Measurements from ENCODE around the gene TAF12. TPM values are rescaled to one million over a fixed set of nuclear protein-coding genes. Genes with fewer than 3 reads are reported as not detected.

TAF12 gene
- total RNA-seq, 1 experiment from 2014 or later: 28.4 TPM

- H3K27me3 ChIP-seq (ENCODE audit: insufficient read depth, low read depth): no peaks in the 10 kb centered on the region
- no peak for DNase-seq
- no peaks in the 10 kb centered on the region for H3K9me3 ChIP-seq (ENCODE audit: insufficient read depth, low read depth)
- no peak overlapping the region for H2AFZ ChIP-seq
- H3K36me3 ChIP-seq (ENCODE audit: low read depth): no peaks in the 10 kb centered on the region
- no peaks in the 10 kb centered on the region for H3K9me2 ChIP-seq (ENCODE audit: insufficient read depth)
- H3K4me2 ChIP-seq: no peak overlapping the region
- H3F3A ChIP-seq (ENCODE audit: insufficient read depth, low read depth): peaks cover 13% of the 10 kb centered on the region
- H3K4me3 ChIP-seq: no peak overlapping the region
- peaks cover 18% of the 10 kb centered on the region for H3K4me1 ChIP-seq (replicated peaks; ENCODE audit: insufficient read depth)
- no peak overlapping the region for H3K27ac ChIP-seq
- intact Hi-C loops (cut with micrococcal nuclease; ENCODE audit: unreplicated experiment): loop anchor here (5.0 kb wide), 2 partner anchors 53 to 748 kb away; partner anchors contain the start of gene TRNAU1AP
- no peaks in the 10 kb centered on the region for H4K20me1 ChIP-seq (ENCODE audit: insufficient read depth)
- ChIA-PET POLR2A (ENCODE audit: unreplicated experiment) (no interaction called here), CTCF (no interaction called here)
- TF ChIP-seq EZH2 (IDR thresholded peaks at IDR 0.05; ENCODE audit: low read depth): no peak
- TF ChIP-seq CTCF (conservative IDR thresholded peaks at IDR 0.05): no peak
- no peaks in the 10 kb centered on the region for H3K79me2 ChIP-seq (ENCODE audit: low read depth)
- no TSS peak for BruUV-seq (replicated peaks)
Measured at GRCh38 chr1:28604962-28605361, 37.9 kb downstream of the TAF12 start.

GRCh38 chr1:28604411-28604810, 38.5 kb downstream of the TAF12 start:
- Histone ChIP-seq H2AFZ (no peak overlapping the region), H3K9me2 (ENCODE audit: insufficient read depth) (no peaks in the 10 kb centered on the region), H3K27me3 (ENCODE audit: insufficient read depth, low read depth) (no peaks in the 10 kb centered on the region), H3K79me2 (ENCODE audit: low read depth) (no peaks in the 10 kb centered on the region), H3K4me2 (no peak overlapping the region), H3K4me3 (no peak overlapping the region), H3K9me3 (ENCODE audit: insufficient read depth, low read depth) (no peaks in the 10 kb centered on the region), H4K20me1 (ENCODE audit: insufficient read depth) (no peaks in the 10 kb centered on the region), H3K4me1 (replicated peaks; ENCODE audit: insufficient read depth) (peaks cover 18% of the 10 kb centered on the region), H3F3A (ENCODE audit: insufficient read depth, low read depth) (peaks cover 13% of the 10 kb centered on the region), H3K36me3 (ENCODE audit: low read depth) (no peaks in the 10 kb centered on the region), H3K27ac (no peak overlapping the region)
- CTCF ChIA-PET: interaction anchor here (0.6 kb wide), 1 partner anchor 207 kb away, joined by 3 read pairs; no protein-coding TSS in a partner anchor
- TF ChIP-seq CTCF (conservative IDR thresholded peaks at IDR 0.05) (no peak), EZH2 (IDR thresholded peaks at IDR 0.05; ENCODE audit: low read depth) (no peak)
- POLR2A ChIA-PET (ENCODE audit: unreplicated experiment): interaction anchor here (0.5 kb wide), 1 partner anchor 155 kb away, joined by 12 read pairs; no protein-coding TSS in a partner anchor
- no TSS peak for BruUV-seq (replicated peaks)
- DNase-seq: no peak
- intact Hi-C loops (cut with micrococcal nuclease; ENCODE audit: unreplicated experiment): loop anchor here (5.0 kb wide), 2 partner anchors 52 to 747 kb away; partner anchors contain the start of gene TRNAU1AP

GRCh38 chr1:28602536-28603439, 40.1 kb downstream of the TAF12 start:
- H3K27ac ChIP-seq: peak overlapping the region; percentile 89
- H3K4me1 ChIP-seq (replicated peaks; ENCODE audit: insufficient read depth): peaks cover 23% of the 10 kb centered on the region
- H2AFZ ChIP-seq: no peak overlapping the region
- no peaks in the 10 kb centered on the region for H3K9me2 ChIP-seq (ENCODE audit: insufficient read depth)
- H3F3A ChIP-seq (ENCODE audit: insufficient read depth, low read depth): peaks cover 13% of the 10 kb centered on the region
- no peak overlapping the region for H3K4me3 ChIP-seq
- no peaks in the 10 kb centered on the region for H3K9me3 ChIP-seq (ENCODE audit: insufficient read depth, low read depth)
- H3K27me3 ChIP-seq (ENCODE audit: insufficient read depth, low read depth): no peaks in the 10 kb centered on the region
- H3K4me2 ChIP-seq: no peak overlapping the region
- ChIA-PET CTCF (interaction anchor here (0.6 to 1.6 kb wide), 12 partner anchors 15 to 1462 kb away, joined by 3 to 10 read pairs (median 4); no protein-coding TSS in a partner anchor), POLR2A (ENCODE audit: unreplicated experiment) (interaction anchor here (0.6 to 1.1 kb wide), 9 partner anchors 21 to 230 kb away, joined by 3 to 22 read pairs (median 3); partner anchors contain the start of gene TAF12)
- BruUV-seq (replicated peaks): no TSS peak
- no peaks in the 10 kb centered on the region for H3K36me3 ChIP-seq (ENCODE audit: low read depth)
- H3K79me2 ChIP-seq (ENCODE audit: low read depth): no peaks in the 10 kb centered on the region
- no peaks in the 10 kb centered on the region for H4K20me1 ChIP-seq (ENCODE audit: insufficient read depth)
- peak; percentile 47 to 50 for DNase-seq
- intact Hi-C loops (cut with micrococcal nuclease; ENCODE audit: unreplicated experiment): loop anchor here (1.0 to 5.0 kb wide), 4 partner anchors 50 to 745 kb away; partner anchors contain the start of gene TRNAU1AP
- peak; percentile 75 for TF ChIP-seq CTCF (conservative IDR thresholded peaks at IDR 0.05)
- no peak for TF ChIP-seq EZH2 (IDR thresholded peaks at IDR 0.05; ENCODE audit: low read depth)

Measured in PC-9 (cell line).